ENCODE data around the gene CRTC2. TPM values are rescaled to one million over a fixed set of nuclear protein-coding genes. Genes with fewer than 3 reads are reported as not detected.
A peak's percentile ranks its signal among the peaks of the same experiment; 100 is the strongest.

Gene CRTC2
- total RNA-seq, 1 donor from 2014 or later = 41.9 TPM

DNA sequence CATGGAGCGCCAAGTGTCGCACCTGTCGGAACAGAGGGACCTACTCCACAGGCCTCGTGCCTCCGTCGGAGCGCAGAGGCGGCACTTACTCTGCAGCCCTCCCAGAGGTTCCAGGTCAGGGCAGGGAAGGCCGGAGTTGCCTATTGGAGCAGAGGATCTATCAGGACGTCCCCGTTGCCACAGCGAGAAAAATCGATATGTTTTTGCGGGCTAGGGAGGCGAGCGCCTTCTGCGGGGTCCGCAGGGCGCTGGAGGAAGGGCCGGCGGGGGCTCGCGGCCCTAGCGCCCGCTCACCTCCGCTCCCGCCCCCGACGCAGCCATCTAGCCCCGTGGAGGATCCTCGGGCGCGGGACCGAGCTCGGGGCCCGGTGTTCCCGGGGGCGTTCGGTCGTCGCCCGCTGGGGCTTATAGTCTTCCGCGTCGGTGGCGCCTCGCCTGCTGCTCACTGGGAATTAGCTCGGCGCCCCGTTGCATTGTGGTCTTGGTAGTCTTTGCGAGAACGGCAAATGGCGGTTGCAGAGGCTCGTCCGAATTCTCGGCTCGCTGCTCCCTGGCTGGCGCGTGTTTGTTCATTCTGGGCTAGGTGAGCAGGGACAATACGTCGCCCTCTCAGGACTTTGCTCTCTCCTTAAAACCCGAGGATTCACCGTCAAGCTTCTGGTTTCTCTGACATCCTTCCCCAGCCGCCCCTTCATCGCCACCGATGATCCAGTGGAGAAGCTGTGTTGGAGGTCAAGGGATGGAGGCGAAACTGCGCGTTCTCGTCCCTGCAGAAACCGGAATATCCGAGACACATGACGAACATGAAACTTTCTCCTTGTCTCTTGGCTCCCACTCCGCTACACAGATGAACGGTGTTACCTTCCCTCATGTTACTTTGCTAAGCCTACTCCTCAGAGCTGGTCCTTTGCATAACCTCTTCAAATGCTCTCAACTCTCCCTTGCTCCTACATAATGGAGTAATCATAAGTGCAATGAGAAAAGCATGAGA lies 19.1 kb upstream of the CRTC2 start, which contains the start of gene JTB:
TSS of gene JTB (minus strand) at position 425 of the 991 bp plus-strand sequence. CDS start at position 3, 422 bp downstream.
- DNase-seq (ENCODE audit: low spot score, unreplicated experiment) = peak; percentile 66
- Mint-ChIP-seq H3K27me3 (no peaks in the 10 kb centered on the region), H3K9me3 (ENCODE audit: low read depth) (no peaks in the 10 kb centered on the region), H3K36me3 (ENCODE audit: insufficient read depth) (peaks cover 4% of the 10 kb centered on the region), H3K27ac (peak within 1 kb of the TSS; percentile 96), H3K4me3 (ENCODE audit: low read depth) (peak within 1 kb of the TSS; percentile 96), H3K4me1 (ENCODE audit: low read depth) (peaks cover 19% of the 10 kb centered on the region)
- TF ChIP-seq, protein P1, sequence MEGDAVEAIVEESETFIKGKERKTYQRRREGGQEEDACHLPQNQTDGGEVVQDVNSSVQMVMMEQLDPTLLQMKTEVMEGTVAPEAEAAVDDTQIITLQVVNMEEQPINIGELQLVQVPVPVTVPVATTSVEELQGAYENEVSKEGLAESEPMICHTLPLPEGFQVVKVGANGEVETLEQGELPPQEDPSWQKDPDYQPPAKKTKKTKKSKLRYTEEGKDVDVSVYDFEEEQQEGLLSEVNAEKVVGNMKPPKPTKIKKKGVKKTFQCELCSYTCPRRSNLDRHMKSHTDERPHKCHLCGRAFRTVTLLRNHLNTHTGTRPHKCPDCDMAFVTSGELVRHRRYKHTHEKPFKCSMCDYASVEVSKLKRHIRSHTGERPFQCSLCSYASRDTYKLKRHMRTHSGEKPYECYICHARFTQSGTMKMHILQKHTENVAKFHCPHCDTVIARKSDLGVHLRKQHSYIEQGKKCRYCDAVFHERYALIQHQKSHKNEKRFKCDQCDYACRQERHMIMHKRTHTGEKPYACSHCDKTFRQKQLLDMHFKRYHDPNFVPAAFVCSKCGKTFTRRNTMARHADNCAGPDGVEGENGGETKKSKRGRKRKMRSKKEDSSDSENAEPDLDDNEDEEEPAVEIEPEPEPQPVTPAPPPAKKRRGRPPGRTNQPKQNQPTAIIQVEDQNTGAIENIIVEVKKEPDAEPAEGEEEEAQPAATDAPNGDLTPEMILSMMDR (IDR thresholded peaks at IDR 0.05; ENCODE audit: unreplicated experiment) = peak; percentile 19

DNA sequence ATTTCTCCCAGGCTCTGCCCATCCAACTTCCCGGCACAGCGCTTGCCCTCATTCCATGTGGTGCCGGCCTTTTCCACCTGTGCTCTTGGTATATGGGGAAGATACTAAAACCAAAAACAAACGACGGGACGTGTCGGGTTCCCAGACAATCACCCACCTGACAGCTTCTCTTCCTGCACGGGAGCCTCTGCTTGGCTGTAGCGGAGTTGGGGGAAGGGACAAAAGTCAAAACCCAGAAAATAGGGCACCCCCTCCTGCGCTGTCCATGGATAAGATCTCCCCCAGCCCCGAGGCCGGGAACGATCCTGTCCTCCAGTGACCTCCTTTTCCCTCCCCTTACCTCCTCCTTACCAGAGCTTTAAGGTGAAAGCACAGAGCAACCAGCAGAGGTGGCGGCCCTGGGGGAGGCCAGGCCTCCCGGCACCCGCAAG lies 18.4 kb upstream of the CRTC2 start:
- Mint-ChIP-seq H3K9me3 (ENCODE audit: low read depth) (no peaks in the 10 kb centered on the region), H3K27me3 (no peaks in the 10 kb centered on the region), H3K4me1 (ENCODE audit: low read depth) (peaks cover 19% of the 10 kb centered on the region), H3K36me3 (ENCODE audit: insufficient read depth) (peaks cover 4% of the 10 kb centered on the region), H3K27ac (peak overlapping the region; percentile 96), H3K4me3 (ENCODE audit: low read depth) (peak overlapping the region; percentile 96)
- TF ChIP-seq, protein P1 (IDR thresholded peaks at IDR 0.05; ENCODE audit: unreplicated experiment) = no peak
- DNase-seq (ENCODE audit: low spot score, unreplicated experiment) = no peak

DNA sequence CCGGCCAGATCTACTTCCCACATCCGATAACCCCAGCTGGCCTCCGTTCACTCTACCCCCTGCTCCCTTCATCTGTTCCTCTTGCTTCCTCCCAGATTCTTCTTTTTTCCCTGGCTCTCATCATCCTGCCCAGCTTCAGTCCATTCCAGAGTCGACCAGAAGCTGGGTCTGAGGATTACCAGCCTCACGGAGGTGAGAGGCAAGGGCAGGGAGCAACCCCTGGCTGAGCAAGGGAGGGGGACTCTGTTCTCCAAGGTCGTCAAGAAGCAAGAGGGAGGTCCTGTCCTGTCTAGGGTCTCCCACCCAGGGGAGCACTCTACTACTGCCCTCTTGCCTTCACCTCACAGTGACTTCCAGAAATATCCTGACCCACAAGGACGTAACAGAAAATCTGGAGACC lies 15.1 kb upstream of the CRTC2 start:
- Mint-ChIP-seq H3K27ac (no peak overlapping the region), H3K36me3 (ENCODE audit: insufficient read depth) (peaks cover 3% of the 10 kb centered on the region), H3K4me3 (ENCODE audit: low read depth) (no peak overlapping the region), H3K27me3 (no peaks in the 10 kb centered on the region), H3K4me1 (ENCODE audit: low read depth) (peaks cover 25% of the 10 kb centered on the region), H3K9me3 (ENCODE audit: low read depth) (no peaks in the 10 kb centered on the region)
- TF ChIP-seq, protein P1 (IDR thresholded peaks at IDR 0.05; ENCODE audit: unreplicated experiment) = no peak
- DNase-seq (ENCODE audit: low spot score, unreplicated experiment) = no peak

DNA sequence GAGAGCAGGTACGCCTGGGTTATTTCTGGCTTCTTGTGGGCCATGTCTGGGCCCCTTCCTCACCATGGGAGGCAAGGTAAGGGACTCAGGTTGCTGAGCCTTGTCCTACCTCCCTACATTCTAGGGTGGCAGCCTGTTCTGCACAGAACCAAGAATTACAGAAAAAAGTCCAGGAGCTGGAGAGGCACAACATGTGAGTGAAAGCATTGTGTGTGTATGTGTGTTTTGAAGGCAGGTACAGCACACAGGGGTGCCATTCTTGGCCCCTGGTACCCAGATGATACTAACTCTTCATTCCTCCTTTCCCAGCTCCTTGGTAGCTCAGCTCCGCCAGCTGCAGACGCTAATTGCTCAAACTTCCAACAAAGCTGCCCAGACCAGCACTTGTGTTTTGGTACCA lies 14.7 kb upstream of the CRTC2 start:
- Mint-ChIP-seq H3K27ac (peak overlapping the region; percentile 56), H3K27me3 (no peaks in the 10 kb centered on the region), H3K4me3 (ENCODE audit: low read depth) (no peak overlapping the region), H3K36me3 (ENCODE audit: insufficient read depth) (peaks cover 3% of the 10 kb centered on the region), H3K4me1 (ENCODE audit: low read depth) (peaks cover 25% of the 10 kb centered on the region), H3K9me3 (ENCODE audit: low read depth) (no peaks in the 10 kb centered on the region)
- no peak for DNase-seq (ENCODE audit: low spot score, unreplicated experiment)
- TF ChIP-seq, protein P1 (IDR thresholded peaks at IDR 0.05; ENCODE audit: unreplicated experiment) = no peak

DNA sequence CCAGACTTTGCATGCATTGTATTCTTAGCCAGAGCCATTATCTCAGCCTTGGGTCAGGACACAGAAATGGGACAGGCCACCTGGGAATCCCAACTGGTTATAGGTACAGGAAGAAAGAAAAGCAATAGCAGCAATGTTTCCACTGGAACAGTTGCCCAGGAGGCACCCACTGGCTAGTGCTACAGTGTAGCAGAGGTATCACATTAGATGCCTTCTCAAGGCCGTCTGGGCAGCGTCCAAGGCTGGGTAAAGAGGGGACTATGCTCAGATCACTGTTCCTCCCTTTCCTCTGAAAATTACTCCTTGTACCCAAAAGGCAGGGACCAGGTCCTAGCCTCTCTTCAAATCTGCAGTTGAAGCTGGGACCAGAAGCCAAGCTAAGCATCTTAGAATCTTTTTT lies 11.9 kb upstream of the CRTC2 start:
- H3K4me3 Mint-ChIP-seq (ENCODE audit: low read depth) = no peak overlapping the region
- TF ChIP-seq, protein P1 (IDR thresholded peaks at IDR 0.05; ENCODE audit: unreplicated experiment) = no peak
- no peak overlapping the region for H3K27ac Mint-ChIP-seq
- no peaks in the 10 kb centered on the region for H3K9me3 Mint-ChIP-seq (ENCODE audit: low read depth)
- DNase-seq (ENCODE audit: low spot score, unreplicated experiment) = no peak
- H3K4me1 Mint-ChIP-seq (ENCODE audit: low read depth) = peaks cover 23% of the 10 kb centered on the region
- peaks cover 3% of the 10 kb centered on the region for H3K36me3 Mint-ChIP-seq (ENCODE audit: insufficient read depth)
- H3K27me3 Mint-ChIP-seq = no peaks in the 10 kb centered on the region
